Fibroblast of skin of scalp (primary cell): Measurements from ENCODE around the gene ARHGEF7.

Experiments used
- DNase-seq: peaks from one replicate; pipeline ENCODE4 v3.0.0-alpha.2; 2013

The ARHGEF7 gene

DNA sequence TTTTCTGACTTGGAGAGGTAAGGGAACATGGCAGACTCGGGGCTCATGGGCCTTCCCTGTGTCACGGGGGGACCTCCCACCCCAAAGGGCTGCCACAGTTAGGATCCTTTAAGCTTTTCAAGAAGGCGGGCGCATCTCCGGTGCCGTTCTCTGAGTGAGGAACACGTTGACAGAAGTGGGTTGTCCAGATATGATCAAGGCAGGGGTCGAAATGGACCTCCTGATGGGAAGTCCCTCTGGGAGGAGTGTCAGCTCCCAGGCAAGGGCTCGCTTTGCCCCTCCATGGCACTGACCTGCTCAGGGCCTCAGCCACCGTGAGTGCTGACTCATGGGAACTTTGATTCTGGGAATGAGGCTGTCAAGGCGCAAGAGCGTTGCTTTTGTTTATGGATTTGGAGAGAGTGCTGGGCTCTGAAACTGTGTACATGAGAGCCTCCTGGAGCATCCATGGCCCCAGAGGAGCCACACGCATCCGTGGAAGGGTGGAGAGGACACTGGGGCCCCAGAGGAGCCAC, 198.9 kb downstream of the ARHGEF7 start:
- no peak for DNase-seq

DNA sequence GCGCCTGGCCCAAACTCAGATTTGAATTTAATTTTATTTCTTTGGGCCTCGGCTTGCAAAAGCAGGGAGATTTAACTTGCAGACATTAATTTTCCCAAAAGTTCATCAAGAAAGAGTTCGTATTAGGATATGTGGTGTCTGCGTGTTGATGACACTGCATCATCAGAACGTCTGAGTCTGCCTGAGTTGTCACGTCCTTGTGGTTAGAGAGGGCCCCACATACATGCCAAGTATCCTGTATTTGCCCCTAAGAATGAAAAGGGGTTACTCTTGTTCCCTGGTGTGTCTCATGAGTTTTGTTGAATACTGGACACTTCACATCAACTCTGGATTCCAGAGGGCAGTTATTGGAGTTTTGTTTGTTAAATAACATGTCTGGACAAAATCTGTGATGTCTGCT, 199.7 kb downstream of the ARHGEF7 start:
- DNase-seq: peak; percentile 72

DNA sequence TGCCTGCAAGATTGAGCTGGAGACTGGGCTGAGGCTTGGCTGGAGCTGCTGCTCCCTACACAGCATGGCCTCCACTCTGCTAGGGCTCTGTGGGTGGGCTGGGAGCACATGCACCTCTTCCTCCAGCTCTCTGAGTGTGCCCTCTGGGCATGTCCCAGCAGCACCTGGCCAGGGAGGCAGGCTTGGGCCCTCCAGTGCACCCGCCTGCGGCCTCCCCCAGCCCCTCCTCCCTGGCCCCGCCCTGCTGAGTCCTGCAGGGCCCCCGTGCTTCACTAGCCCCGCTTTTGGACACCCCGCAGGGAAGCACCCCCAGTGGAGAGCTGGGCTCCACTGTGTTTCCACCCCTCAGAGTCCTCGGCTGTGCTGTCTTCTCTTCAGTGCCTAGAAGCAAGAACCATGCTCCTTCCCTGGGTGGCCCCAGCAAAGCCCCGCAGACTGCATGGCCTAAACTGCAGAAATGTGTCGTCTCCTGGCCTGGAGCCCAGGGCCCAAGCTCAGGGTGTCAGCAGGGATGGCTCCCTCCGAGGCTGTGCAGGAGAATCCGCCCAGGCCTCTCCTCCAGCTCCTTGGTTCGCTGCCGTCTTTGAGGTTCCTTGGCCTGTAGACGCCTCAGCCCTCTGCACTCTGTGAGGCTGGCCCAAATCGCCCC, 200.4 kb downstream of the ARHGEF7 start:
- peak; percentile 33 for DNase-seq

DNA sequence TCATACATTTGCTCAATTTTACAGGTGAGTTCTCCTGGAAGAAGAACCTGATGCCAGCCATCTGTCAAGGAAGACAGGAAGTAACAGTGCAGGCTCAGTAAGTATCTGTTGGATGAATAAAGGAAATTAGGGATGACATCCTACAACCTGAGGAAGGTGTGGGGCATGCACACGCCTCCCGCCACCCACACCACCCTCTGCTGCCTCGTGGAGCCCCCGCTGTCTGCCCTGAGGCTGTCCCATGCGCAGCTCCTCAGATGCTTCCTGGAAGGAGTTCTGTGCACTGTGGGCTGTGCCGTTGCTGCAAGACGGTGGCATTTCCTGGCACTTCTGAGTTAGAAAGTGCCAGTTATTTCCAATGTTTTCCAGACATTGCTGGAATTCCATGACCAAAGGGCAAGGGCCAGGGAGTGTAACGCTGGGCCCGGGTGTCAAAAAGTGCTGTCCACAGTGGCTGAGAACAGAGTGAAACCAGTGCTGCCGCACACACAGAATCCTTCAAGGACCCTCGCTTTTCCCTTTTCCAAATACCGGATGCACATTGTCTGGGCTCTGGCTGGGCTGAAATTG, 201.1 kb downstream of the ARHGEF7 start:
- DNase-seq: peak; percentile 3

DNA sequence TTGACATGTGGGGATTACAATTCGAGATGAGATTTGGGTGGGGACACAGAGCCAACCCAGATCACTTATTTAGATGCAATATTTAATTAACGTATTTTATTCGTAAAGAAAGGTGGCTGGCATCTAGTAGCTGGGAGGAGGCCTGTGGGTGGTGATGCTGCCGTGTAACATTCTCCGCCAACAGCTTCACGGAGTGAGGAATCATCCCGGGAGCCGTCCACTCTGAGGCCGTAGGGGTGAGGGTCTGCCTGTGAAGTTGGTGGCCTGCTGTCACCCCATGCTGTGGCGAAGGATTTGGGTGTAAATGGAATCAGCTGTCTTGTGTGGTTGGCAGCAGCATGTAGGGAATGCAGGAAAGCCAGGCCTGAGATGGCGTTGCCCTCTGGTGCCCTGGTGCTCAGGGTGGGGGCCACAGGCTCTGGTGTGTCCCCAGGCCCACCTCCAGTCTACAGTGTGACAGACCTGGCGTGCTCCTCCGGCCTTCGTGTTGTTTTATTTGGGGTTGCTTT, 202.0 kb downstream of the ARHGEF7 start:
- DNase-seq: no peak

DNA sequence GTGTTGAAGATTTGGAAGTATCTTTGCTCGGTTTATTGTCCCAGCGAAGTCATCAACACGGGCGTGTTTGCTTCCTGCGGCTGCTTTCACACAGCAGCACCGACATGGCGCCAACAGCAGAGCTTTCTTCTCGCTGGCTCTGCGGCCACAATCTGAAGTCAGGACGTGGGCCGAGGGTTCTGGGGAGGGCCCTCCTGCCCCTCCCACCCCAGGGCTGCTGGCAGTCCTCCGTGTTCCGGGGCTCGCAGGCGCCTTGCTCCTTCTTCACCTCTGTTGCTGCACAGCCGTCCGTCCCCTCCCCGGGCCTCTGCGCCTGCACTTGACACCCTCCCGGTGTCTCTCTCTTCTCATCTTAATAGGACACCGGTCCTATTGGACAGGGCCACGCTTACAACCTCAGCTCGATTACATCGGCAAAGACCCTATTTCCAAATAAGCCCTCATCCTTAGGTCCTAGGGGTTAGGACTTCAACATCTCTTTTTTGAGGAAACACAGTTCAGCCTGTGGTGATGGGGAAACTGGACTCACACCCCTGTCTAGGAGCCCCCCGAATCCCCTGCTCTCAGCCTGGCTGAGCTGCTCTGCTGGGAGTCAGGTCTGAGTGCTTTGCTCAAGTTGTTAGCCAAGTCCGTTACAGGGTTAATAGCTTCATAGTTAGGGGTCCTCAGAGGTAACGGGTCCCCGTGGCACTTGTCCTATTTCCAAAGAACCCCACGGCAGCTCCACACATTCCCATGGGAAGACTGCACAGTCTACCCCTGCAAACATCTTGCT, 202.6 kb downstream of the ARHGEF7 start:
- no peak for DNase-seq

DNA sequence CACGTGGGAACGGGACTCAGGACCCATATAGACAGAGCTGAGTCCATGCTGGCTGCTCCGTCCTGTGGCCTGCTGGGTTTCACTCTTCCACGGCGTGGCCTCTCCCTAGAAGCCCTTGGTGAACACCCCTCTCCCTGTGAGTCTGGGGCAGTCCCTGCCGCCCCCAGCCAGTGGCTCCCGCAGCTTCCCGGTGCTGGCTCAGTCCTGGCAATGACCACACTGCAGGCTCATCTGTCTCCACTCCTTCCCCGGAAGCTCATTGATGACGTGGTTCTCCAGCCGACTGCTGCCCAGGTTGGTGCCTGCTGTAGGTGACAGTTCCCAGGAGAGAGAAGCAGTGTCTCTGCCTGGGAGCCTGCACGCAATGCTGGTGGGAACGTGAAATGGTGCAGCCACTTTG, 203.3 kb downstream of the ARHGEF7 start:
- no peak for DNase-seq

DNA sequence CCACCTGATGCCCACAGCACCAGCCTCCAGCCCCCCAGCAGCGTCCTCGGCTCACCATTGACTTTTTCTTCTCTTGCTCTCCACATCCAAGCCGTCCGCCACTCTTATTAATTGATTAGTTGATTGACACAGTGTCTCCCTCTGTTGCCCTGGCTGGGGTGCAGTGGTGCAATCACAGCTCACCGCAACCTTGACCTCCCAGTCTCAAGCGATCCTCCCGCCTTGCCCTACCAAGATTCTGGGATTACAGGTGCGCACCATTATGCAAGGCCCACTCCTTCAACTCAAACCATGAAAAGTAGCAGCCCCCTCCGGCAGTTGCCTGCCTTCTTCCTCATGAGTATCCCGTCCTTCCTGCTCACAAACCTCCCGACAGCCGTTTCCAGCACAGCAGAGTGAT, 204.4 kb downstream of the ARHGEF7 start:
- no peak for DNase-seq

DNA sequence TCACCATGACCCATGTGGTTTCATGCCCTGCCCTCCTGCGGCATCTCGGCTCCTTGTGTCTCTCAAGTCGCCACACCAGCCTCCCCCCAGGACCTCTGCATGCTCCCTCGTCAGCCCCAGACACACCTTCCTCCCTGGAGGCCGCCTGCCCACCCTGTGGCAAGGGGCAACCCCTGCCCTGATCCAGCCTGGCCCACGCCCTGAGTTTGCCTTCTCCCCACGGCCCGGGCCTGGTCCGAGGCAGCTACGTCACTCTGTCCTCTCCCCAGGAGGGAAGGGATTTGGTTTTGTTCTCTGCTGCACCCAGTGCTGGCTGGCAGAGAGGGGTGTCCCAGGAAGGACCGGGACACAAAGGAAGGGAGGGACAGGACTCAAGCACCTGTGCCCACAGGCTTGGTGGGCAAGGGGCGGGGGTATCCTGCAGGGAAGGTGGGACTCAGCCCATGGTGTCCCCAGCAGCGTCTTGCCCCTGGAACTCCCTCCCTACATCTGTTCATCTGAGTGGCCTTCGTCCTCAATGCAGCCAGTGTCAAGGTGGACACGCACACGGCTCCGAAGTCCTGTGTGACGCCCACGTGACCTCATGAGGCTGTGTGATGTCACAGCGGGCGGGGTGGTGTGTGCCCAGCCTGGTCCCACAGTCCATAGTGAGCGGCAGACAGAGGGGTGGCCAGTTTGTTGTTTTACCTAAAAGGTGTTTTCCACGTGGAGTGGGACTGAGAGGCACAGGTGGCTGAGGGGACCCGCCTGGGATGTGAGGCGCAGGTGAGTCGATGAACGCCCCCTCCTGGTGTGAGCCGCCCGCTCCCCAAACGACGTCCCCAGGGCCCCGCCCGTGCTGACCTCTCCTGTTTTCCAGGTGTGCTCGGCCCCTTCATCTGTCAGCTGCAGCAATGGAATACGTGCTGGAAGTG, 205.1 kb downstream of the ARHGEF7 start, which contains the start of gene TEX29:
Gene TEX29, plus strand, starts transcription at position 645 of the 914 bp plus-strand sequence. Its CDS starts 249 bp downstream, at position 894.
- no peak for DNase-seq

DNA sequence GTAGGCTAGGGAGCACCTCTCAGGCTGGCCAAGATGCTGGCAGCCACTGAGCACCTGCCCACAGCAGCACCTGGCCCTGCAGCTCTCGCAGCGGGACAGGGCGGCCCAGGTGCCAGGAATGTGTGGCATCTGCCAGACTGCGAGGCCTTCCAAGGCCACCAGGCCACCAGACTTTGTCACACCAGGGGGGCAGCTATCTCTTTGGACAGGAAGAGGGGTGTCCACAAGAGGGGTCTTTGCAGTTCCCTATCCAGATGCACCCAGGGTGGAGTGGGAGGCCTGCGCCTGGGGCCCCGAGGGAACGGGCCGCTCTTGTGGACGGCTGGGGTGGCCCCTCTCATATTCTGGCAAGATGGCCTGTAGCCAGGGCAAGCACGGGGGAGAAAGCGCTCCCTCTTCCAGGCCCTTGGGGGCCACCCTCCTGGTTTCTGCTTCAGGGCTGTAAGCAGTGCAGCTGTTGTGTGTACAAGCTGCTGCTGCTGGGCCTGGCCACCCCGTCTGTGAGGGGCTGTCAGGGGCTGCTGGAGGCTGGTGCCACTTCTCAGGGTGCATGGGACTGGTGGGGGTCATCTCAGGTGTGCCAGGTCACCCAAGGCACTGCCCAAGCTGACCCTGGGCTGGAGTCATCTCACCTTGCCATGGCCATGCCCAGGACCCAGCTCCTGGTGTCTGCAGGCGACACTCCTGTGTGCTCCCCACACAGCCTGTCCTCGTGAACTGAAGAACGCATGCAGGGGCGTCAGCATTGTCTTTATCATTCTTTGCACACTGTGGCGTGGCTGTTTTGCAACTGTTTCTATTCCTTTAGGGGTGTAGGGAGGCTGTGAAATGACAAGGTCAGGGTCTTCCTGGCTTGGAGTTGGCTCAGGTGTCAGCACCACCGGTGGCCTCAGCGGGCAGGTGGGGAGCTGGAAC, 207.1 kb downstream of the ARHGEF7 start:
- DNase-seq: no peak

DNA sequence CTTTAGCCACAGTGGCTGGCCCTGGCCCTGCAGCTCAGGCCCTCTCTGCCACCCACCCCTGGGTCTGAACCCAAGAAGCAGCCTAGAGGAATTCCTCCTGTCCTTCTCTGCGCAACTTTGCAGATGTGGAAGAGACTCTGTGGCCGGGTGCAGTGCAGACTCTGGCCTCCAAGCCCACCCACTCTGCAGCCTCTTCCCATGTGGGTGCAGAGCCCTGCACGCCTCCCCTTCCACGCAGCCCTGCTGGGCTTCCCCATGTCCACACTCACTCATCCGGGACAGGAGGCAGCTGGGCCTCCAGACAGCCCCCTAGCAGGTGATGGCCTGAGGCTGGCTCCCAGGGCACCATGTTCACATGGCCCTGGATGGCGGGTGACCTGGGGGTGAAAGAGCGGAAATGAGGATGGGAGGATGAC, 207.8 kb downstream of the ARHGEF7 start:
- DNase-seq: no peak

DNA sequence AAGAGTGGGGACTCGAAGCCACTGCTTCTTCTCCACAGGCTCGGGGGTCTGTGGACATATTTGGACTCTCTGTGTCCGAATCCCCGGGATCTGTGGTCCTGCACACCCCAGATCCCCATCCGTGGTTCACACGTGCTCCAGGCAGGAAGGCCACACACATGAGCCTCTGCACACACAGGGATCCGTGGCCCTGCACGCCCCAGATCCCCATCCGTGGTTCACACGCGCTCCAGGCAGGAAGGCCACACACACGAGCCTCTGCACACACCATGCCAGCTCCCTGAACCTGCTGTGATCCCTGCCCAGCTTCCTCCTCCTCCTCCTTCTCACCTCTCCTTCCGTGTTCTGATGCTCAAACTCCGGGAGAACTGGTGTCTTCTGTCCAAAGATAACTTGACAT, 208.4 kb downstream of the ARHGEF7 start:
- DNase-seq: no peak

DNA sequence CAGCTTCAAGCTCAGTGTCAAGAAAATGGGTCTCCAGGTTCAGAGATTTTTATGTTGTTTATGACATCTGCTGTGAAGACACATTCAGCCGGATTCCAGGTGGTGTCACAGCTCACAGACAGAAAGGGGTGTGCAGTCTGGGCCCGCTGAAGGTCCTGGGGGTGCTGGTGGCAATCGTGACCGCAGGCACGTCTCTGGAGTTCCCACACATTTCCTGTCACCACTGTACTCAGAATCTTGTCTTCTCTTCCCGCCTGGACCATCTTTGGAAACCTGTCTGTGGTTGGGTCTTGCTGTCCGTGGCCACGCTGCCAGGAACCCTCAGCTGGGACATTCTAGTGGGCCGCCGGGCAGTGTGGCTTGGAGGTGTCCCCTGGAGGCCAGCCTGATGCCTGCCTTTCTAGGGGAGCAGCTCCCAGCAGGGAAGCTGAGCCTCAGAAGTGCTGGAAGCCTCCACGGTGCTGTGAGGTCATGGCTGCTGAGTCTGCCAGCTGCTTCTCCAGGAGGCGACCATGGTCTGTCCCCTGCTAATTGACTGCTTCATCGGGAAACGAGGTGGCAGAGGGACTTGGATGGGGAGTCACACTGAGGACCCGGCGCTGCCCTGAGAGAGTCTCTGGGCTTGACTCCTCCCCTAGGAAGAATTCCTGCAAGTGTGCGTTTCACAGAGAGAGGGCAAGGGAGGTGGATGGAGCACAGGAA, 209.0 kb downstream of the ARHGEF7 start:
- DNase-seq: no peak

DNA sequence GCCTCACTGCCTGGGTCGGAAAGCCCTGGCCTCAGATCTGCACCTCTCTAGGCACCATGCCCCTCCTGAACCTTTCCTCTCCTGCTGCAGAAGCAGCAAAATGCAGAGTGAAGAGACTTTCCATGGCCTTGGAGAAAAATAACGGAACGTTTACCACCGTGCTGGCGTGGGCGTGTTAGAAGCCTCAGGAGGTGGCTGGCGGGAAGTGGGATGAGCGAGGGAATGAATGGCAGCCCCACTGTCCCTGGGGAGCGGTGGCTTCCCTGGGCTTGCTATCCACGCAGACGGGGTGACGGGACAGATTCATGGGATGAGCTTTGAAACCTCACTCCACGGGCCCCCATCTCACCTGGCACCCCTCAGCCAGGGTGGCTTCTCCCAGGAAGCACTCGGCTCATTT, 209.6 kb downstream of the ARHGEF7 start:
- DNase-seq: no peak

DNA sequence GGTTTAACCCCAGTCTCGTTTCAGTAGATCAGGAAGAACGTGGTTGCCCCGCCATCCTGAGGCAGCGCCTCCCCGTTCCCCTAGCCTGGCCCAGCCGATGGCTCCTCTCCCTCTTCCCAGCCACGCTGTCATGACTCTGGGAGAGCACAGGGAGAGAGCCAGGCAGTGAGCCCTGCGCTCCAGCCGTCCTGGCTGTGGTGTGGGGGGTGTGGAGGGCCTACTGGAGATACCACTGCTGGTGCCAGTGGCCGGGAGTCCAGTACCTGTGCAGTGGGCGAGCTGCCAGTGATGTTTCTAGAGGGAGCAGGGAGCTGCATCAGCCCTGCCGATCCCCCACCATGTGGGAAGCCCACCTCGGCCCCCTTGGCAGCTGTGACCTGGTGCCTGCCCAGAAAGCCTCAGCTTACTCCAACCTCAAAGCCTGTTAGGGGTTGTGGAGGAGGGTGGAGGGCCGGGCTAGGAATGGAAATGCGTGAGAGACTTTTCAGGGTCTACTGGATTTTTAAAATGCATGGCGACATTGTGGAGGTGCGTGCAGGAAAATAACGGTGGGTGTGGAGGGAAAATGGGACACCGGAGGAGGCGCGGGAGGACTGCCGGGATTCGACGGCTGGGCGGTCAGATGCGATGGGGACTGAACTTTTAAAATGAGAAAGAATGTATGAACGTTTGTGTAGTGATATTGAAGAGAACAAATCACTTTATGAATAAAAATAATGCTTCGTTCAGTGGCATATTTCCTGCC, 210.2 kb downstream of the ARHGEF7 start:
- DNase-seq: no peak

DNA sequence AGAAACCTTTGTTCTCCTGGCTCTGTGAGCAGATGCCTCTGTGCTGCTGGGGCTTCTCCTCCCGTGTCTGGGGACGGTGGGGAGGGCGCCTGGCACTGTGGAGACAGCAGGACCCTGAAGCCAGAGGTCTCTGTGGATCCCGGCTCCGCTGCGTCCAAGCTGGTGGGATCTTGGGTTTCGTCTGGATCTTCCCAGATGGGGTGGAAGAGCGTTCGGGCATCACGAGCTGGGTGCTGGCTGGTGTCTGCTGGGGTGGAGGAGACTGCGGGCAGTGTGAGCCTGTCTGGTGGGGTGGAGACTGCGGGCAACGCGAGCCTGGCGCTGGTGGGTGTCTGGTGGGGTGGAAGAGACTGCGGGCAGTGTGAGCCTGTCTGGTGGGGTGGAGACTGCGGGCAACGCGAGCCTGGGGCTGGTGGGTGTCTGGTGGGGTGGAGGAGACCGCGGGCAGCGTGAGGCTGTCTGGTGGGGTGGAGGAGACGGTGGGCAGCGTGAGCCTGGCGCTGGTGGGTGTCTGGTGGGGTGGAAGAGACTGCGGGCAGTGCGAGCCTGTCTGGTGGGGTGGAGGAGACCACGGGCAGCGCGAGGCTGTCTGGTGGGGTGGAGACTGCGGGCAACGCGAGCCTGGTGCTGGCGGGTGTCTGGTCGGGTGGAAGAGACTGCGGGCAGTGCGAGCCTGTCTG, 211.0 kb downstream of the ARHGEF7 start:
- DNase-seq: no peak

DNA sequence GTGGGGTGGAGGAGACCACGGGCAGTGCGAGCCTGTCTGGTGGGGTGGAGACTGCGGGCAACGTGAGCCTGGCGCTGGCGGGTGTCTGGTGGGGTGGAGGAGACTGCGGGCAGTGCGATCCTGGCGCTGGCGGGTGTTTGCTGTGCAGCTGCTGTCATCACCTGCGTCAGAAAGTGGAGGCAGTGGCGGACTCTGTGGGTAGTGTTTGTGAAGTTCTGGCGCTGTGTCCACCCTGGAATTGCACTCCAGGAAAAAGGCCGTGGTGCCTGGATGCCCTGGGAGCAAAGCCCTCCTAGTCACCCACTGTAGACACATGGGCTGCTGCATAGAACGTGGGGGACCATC, 211.5 kb downstream of the ARHGEF7 start:
- no peak for DNase-seq

DNA sequence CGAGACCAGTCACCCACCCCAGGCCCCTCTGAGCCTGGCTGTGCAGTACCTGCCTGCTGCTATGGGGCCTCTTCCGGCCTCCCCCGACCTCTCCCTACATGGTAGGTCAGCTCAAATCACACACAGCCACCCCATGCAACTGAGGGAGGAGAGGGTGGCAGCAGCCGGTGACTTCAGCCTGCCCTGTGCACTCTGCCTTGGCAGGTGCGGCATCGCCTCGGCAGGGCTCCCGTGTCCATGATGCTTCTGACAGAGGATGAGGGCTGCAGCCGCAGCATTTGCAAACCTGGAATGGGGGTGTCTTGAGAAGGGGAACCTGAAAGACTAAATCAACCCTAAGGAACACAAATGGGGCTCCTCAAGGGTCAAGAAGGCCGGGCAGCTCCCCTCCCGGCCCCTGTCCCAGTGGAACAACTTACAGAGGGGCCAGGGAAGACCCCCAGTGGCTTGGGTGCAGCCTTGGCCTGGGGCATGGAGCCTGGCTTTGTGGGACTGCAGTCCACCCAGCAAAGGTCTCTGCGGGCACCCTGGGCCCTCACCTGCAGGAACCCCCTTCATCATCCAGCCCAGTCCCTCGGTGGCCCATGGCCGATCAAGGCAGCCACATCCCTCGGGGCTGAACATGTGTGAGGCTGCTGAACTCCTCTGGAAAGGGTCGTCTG, 212.0 kb downstream of the ARHGEF7 start:
- no peak for DNase-seq
